Endothelial cell of umbilical vein (primary cell): ENCODE data around the gene ZNF74. TPM values are rescaled to one million over a fixed set of nuclear protein-coding genes. Genes with fewer than 3 reads are reported as not detected.

Experiments used
- BruUV-seq: library from RNA; stranded (reverse); fragments of 400-500 nt; replicated peaks from 2 replicates; lab custom pipeline; 2021; lab: Mats Ljungman, UMichigan
- CTCF ChIA-PET: fragments of 300-600, 350-600 bp; sonication (Branson Sonifier 250); formaldehyde crosslinking; loops from one replicate; lab custom pipeline; 2021; ENCODE audit warnings: antibody characterized with exemption, inconsistent platforms; lab: Charles Lee
- POLR2A ChIA-PET: fragments of 300-600, 350-600 bp; sonication (Branson Sonifier 250); formaldehyde crosslinking; loops from one replicate; lab custom pipeline; 2021; ENCODE audit warnings: antibody characterized with exemption, inconsistent platforms; lab: Charles Lee
- DNase-seq: peaks from one replicate; pipeline ENCODE4 v3.0.0-alpha.2; 2011; ENCODE audit warnings: low read depth, low spot score
- FAIRE-seq: peaks from 2 replicates; lab custom pipeline; 2011; peaks lifted over from hg19 to GRCh38; lab: Jason Lieb, UNC
- H2AFZ ChIP-seq: 2 replicates; pipeline ENCODE4 v1.6.0; 2012; ENCODE audit warnings: low read depth, low read length, control low read depth, inconsistent platforms
- H3K27ac ChIP-seq: 2 replicates; pipeline ENCODE4 v1.5.1; 2011; ENCODE audit warnings: low read depth, mild to moderate bottlenecking, control low read depth, low read length, moderate library complexity; ENCODE audit not compliant: insufficient read depth
- H3K27me3 ChIP-seq, 2 experiments: 2 replicates each; pipeline versions ENCODE4 v1.6.0 to v1.6.1; 2011; ENCODE audit warnings: low read length in 2 of 2, mixed read lengths in 1 of 2; ENCODE audit not compliant: control insufficient read depth in 2 of 2, insufficient read depth in 2 of 2
- H3K36me3 ChIP-seq, 2 experiments: 2 replicates in 1 of 2; 3 replicates in 1 of 2; pipeline ENCODE4 v1.5.1; 2011; ENCODE audit warnings: low read length in 2 of 2, mild to moderate bottlenecking in 1 of 2, moderate library complexity in 1 of 2; ENCODE audit not compliant: control insufficient read depth in 2 of 2, insufficient read depth in 2 of 2; ENCODE audit errors: extremely low read depth in 1 of 2
- H3K4me1 ChIP-seq: 3 replicates; pipeline ENCODE4 v1.5.1; 2011; ENCODE audit warnings: mild to moderate bottlenecking, low read length; ENCODE audit not compliant: control insufficient read depth, insufficient read depth; ENCODE audit errors: extremely low read depth
- H3K4me2 ChIP-seq: 2 replicates; pipeline ENCODE4 v1.6.1; 2011; ENCODE audit warnings: low read length, control low read depth, mixed read lengths; ENCODE audit not compliant: insufficient read depth
- H3K4me3 ChIP-seq, 3 experiments: fragments of 200-600 bp in 1 of 3; sonication (generic), shearing (Covaris generic) in 1 of 3; replicated peaks in 1 of 3; 2 replicates each; pipeline ENCODE4 v1.5.1; 2011 to 2016; ENCODE audit warnings: control low read depth in 3 of 3, low read length in 3 of 3, mild to moderate bottlenecking in 2 of 3, inconsistent platforms in 1 of 3, low read depth in 1 of 3, moderate library complexity in 1 of 3; ENCODE audit not compliant: insufficient read depth in 1 of 3
- H3K79me2 ChIP-seq: 2 replicates; pipeline ENCODE4 v1.6.0; 2012; ENCODE audit warnings: low read length, inconsistent platforms; ENCODE audit not compliant: control insufficient read depth, insufficient read depth
- H3K9ac ChIP-seq: replicated peaks from 2 replicates; pipeline ENCODE3; 2011; ENCODE audit warnings: low read length, control low read depth; ENCODE audit not compliant: insufficient read depth; ENCODE audit errors: extremely low read depth
- H3K9me1 ChIP-seq: replicated peaks from 3 replicates; pipeline ENCODE4 v1.6.0; 2011; ENCODE audit warnings: mild to moderate bottlenecking, low read length; ENCODE audit not compliant: control insufficient read depth, insufficient read depth; ENCODE audit errors: extremely low read depth
- H3K9me3 ChIP-seq: replicated peaks from 2 replicates; pipeline ENCODE4 v1.5.1; 2012; ENCODE audit warnings: low read length, inconsistent platforms; ENCODE audit not compliant: control insufficient read depth, insufficient read depth
- H4K20me1 ChIP-seq: replicated peaks from 2 replicates; pipeline ENCODE3; 2011; ENCODE audit warnings: mild to moderate bottlenecking, low read length; ENCODE audit not compliant: control insufficient read depth, insufficient read depth; ENCODE audit errors: extremely low read depth
- CTCF ChIP-seq, 2 donors: IDR thresholded peaks; 1 replicate in 1 of 2; 2 replicates in 1 of 2; pipeline ENCODE4 v1.5.1; 2011; ENCODE audit warnings: low read length in 2 of 2, mild to moderate bottlenecking in 2 of 2, moderate library complexity in 2 of 2, control low read depth in 1 of 2, inconsistent platforms in 1 of 2, low read depth in 1 of 2; ENCODE audit not compliant: insufficient read depth in 1 of 2; ENCODE audit errors: extremely low read depth in 1 of 2
- EZH2 ChIP-seq: IDR thresholded peaks from 2 replicates; pipeline ENCODE4 v1.6.1; 2012; ENCODE audit warnings: borderline replicate concordance, low read depth, mild to moderate bottlenecking, moderate library complexity, low read length, inconsistent platforms; ENCODE audit not compliant: severe bottlenecking
- FOS ChIP-seq: IDR thresholded peaks from 2 replicates; pipeline ENCODE4 v1.6.1; 2011; ENCODE audit warnings: mild to moderate bottlenecking, low read length, moderate library complexity, borderline replicate concordance; ENCODE audit not compliant: insufficient read depth
- GATA2 ChIP-seq: IDR thresholded peaks from 2 replicates; pipeline ENCODE4 v1.7.0; 2011; ENCODE audit warnings: low read depth, mild to moderate bottlenecking, moderate library complexity, mixed read lengths, low read length; ENCODE audit not compliant: insufficient read length, insufficient read depth
- JUN ChIP-seq: IDR thresholded peaks from 2 replicates; pipeline ENCODE4 v1.6.1; 2011; ENCODE audit warnings: borderline replicate concordance, low read depth; ENCODE audit not compliant: insufficient read length, insufficient read depth
- MYC ChIP-seq: IDR thresholded peaks from one replicate; pipeline ENCODE4 v1.6.1; 2011; ENCODE audit warnings: mild to moderate bottlenecking, low read depth, low read length
- POLR2A ChIP-seq: IDR thresholded peaks from 2 replicates; pipeline ENCODE4 v1.6.1; 2012; ENCODE audit warnings: low read depth, mild to moderate bottlenecking, control low read depth, low read length
- POLR2AphosphoS5 ChIP-seq: IDR thresholded peaks from 2 replicates; pipeline ENCODE4 v1.6.1; 2012; ENCODE audit warnings: low read depth, mild to moderate bottlenecking, control low read depth, low read length, moderate library complexity; ENCODE audit not compliant: insufficient read depth
- dilution Hi-C: fragments of 300-500 bp; cut with MboI; formaldehyde crosslinking; loops from one replicate; pipeline ENCODE4 v1.15.0; 2019; ENCODE audit warnings: low sequenced_read_pairs; ENCODE audit not compliant: extremely low pct_ligation_motif_present
- intact Hi-C: fragments of 100-400 bp; cut with micrococcal nuclease; formaldehyde crosslinking; loops from one replicate; pipeline ENCODE4 v1.10.0; 2022
- polyA plus RNA-seq, 4 experiments: library from polyadenylated mRNA; depleted of rRNA in 3 of 4; stranded (reverse) in 3 of 4; unstranded in 1 of 4; fragments of >200 nt; gene quantifications; 2 replicates each; pipeline versions ENCODE4 v1.2.1 to v1.2.3, GENCODE V29; 2011 to 2012; ENCODE audit warnings: missing spikeins in 1 of 4
- total RNA-seq: library from RNA; stranded (reverse); gene quantifications from 2 replicates; pipeline ENCODE4 v1.2.3, GENCODE V29; 2021
- TF ChIP-seq, protein P1 (sequence below): IDR thresholded peaks from 2 replicates; pipeline ENCODE4 v1.6.1; 2011; ENCODE audit not compliant: insufficient read depth, insufficient read length

ZNF74 gene
- total and polyA plus RNA-seq, 2 donors (not counting 3 experiments of a cell fraction or from before 2014, with no cell fraction given), result 8.6 to 13.4 TPM

DNA sequence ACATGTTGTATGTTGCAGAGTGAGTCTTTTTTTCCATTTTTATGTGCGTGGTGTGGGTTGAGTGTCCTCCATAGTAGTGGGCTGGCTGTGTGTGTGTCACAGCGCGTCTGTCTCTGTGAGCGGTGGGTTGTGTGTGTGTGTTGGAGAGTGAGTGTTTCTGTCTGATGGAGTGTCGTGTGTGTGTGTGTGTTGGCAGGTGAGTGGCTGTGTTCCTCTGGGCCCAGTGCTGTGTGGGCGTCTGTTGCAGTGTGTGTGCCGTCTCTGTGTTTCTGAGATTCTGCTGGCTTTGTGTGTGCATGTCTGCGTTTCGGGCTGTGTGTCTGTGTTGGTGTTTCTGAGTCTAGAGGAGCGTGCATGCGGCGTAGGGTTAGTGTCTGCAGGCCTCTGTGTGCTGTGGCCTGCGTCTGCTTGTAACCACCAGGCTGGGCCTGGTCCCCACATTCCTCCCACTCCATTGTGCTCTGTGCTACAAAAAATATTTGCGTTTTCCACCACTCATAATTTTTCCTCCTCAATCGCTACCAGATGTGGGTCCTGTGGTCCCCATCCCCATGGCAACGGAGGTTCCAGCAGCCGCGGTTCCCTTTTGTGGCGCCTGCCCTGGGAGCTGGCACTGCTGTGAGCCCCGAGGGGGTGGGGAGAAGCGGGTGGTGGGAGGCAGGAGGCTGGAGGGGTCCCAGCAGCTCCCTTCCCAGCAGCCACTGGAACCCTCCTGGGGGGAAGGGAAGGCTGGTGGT lies 28.5 kb downstream of the ZNF74 start:
- intact Hi-C loops (no loop called here), dilution Hi-C loops (no loop called here)
- Histone ChIP-seq H3K4me1 (no peaks in the 10 kb centered on the region), H3K79me2 (no peaks in the 10 kb centered on the region), H3K27ac (no peak overlapping the region), H3K27me3 (no peaks in the 10 kb centered on the region), H3K36me3 (peaks cover 0 to 7% of the 10 kb centered on the region in 2 experiments), H3K9ac (no peak overlapping the region), H2AFZ (no peak overlapping the region), H4K20me1 (no peaks in the 10 kb centered on the region), H3K9me1 (no peaks in the 10 kb centered on the region), H3K4me2 (no peak overlapping the region), H3K4me3 (no peak overlapping the region), H3K9me3 (no peaks in the 10 kb centered on the region)
- TF ChIP-seq FOS (no peak), POLR2AphosphoS5 (no peak), EZH2 (no peak), CTCF (IDR thresholded peaks at IDR 0.05; ENCODE audit: extremely low read depth in 1 of 2, insufficient read depth in 1 of 2, low read depth in 1 of 2, low read length in 2 of 2) (no peak), GATA2 (no peak), JUN (no peak), POLR2A (no peak), MYC (no peak)
- TF ChIP-seq, protein P1, sequence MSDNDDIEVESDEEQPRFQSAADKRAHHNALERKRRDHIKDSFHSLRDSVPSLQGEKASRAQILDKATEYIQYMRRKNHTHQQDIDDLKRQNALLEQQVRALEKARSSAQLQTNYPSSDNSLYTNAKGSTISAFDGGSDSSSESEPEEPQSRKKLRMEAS, result no peak
- BruUV-seq, result no TSS peak
- DNase-seq, result no peak
- ChIA-PET CTCF (no interaction called here), POLR2A (no interaction called here)
- FAIRE-seq, result no peak
